ENCODE measurements around the gene CUEDC1.

- TF ChIP-seq CTCF (IDR thresholded peaks at IDR 0.05; ENCODE audit: borderline replicate concordance, extremely low read depth, low read length, poor library complexity, severe bottlenecking) (no peak), EZH2 (IDR thresholded peaks at IDR 0.05; ENCODE audit: borderline replicate concordance, low read depth, low read length, severe bottlenecking) (no peak)
Measured at GRCh38 chr17:57956291-57957119, 1.3 kb upstream of the CUEDC1 start.

All from DND-41 (cell line).